Progenitor cell of endocrine pancreas (in vitro differentiated cells): Measurements from ENCODE around the gene NID1. TPM values are rescaled to one million over a fixed set of nuclear protein-coding genes. Genes with fewer than 3 reads are reported as not detected.

Experiments
- DNase-seq: peaks from one replicate; pipeline ENCODE4 v3.0.0; 2021; ENCODE audit warnings: low spot score; ENCODE audit not compliant: unreplicated experiment
- H3K27ac Mint-ChIP-seq: 2 replicates; pipeline ENCODE4 v1.8.0; 2021; ENCODE audit warnings: mild to moderate bottlenecking, moderate library complexity, mixed read lengths
- H3K27me3 Mint-ChIP-seq: 2 replicates; pipeline ENCODE4 v1.8.0; 2021; ENCODE audit warnings: mixed read lengths
- H3K36me3 Mint-ChIP-seq: 2 replicates; pipeline ENCODE4 v1.8.0; 2022; ENCODE audit warnings: mixed read lengths; ENCODE audit not compliant: insufficient read depth
- H3K4me1 Mint-ChIP-seq: 2 replicates; pipeline ENCODE4 v1.8.0; 2021; ENCODE audit warnings: low read depth, mixed read lengths
- H3K4me3 Mint-ChIP-seq: 2 replicates; pipeline ENCODE4 v1.8.0; 2021; ENCODE audit warnings: low read depth, mild to moderate bottlenecking, moderate library complexity, mixed read lengths
- H3K9me3 Mint-ChIP-seq: 2 replicates; pipeline ENCODE4 v1.8.0; 2021; ENCODE audit warnings: low read depth, mixed read lengths
- total RNA-seq: library from RNA; stranded (reverse); gene quantifications from 2 replicates; pipeline ENCODE4 v1.2.1, GENCODE V29; 2021
- TF ChIP-seq, protein P1 (sequence below): fragments of 200-600 bp; sonication (generic); IDR thresholded peaks from one replicate; pipeline ENCODE4 v1.5.0; 2021; ENCODE audit warnings: antibody characterized with exemption, mild to moderate bottlenecking; ENCODE audit not compliant: unreplicated experiment

Gene NID1
- total RNA-seq, 1 donor from 2014 or later = 21.0 TPM

DNA sequence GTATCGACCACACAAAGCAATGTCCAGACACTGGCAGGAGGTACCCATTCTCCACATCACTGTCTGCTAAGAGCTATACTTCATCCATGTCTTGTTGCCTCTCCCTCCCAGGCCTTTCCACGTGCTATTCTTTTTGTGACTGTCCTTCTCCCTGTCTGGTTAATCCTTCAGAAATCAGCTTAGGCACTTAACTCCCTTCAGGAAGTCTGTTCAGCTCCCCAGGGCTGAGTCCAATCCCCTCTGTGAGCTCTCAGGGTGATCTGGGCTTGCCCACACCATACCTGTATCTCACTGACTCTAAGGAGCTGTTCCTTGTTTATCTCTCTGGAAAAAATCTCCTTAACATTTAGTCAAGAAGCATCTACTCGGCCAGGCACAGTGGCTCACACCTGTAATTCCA is 69.4 kb downstream of the NID1 start:
- Mint-ChIP-seq H3K9me3 (peaks cover 3% of the 10 kb centered on the region), H3K27me3 (no peaks in the 10 kb centered on the region), H3K4me3 (no peak overlapping the region), H3K27ac (no peak overlapping the region), H3K36me3 (peaks cover 4% of the 10 kb centered on the region), H3K4me1 (no peaks in the 10 kb centered on the region)
- DNase-seq = no peak
- TF ChIP-seq, protein P1, sequence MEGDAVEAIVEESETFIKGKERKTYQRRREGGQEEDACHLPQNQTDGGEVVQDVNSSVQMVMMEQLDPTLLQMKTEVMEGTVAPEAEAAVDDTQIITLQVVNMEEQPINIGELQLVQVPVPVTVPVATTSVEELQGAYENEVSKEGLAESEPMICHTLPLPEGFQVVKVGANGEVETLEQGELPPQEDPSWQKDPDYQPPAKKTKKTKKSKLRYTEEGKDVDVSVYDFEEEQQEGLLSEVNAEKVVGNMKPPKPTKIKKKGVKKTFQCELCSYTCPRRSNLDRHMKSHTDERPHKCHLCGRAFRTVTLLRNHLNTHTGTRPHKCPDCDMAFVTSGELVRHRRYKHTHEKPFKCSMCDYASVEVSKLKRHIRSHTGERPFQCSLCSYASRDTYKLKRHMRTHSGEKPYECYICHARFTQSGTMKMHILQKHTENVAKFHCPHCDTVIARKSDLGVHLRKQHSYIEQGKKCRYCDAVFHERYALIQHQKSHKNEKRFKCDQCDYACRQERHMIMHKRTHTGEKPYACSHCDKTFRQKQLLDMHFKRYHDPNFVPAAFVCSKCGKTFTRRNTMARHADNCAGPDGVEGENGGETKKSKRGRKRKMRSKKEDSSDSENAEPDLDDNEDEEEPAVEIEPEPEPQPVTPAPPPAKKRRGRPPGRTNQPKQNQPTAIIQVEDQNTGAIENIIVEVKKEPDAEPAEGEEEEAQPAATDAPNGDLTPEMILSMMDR = no peak

DNA sequence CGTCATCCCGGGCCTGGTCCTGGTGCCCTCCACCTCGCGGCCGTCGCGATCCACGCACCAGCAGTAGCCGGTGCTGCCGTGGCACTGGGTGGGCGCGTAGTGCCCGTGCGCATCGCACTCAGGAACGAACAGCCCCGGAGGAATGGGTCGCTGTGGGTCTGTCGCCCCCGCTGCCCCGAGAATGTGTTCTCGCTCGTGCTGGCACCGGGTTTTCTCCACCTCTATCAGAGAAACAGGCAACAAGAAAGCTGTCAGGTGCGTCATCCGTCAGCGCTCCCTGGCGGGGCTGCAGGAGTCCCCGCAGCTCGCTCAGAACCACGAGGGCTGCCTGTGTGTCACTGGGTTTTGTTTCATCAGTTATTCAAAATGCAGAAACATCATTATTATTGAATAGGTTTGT is 71.2 kb downstream of the NID1 start:
- TF ChIP-seq, protein P1 = no peak
- no peaks in the 10 kb centered on the region for H3K27me3 Mint-ChIP-seq
- no peak for DNase-seq
- no peaks in the 10 kb centered on the region for H3K4me1 Mint-ChIP-seq
- H3K27ac Mint-ChIP-seq = no peak overlapping the region
- H3K36me3 Mint-ChIP-seq = peaks cover 17% of the 10 kb centered on the region
- no peak overlapping the region for H3K4me3 Mint-ChIP-seq
- H3K9me3 Mint-ChIP-seq = peaks cover 14% of the 10 kb centered on the region

DNA sequence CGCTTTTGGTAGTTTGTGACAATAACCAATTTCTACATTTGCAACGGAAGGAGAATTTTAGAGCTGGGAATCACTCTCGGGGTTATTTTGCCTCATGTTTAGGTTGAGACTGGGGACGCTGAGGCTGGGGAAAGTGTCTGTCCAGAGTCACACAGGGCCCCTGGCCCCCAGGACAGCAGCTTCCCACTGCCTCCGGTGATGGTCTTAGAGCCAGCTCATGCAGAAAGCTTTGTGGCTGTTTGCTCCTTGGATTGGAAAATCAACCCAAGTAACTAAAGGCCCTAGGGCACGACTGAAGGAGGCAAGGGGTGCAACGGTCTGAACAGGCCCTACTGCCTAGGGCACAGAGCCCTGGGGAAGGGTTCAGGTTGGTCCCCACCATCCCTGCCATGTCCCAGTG is 72.0 kb downstream of the NID1 start:
- peaks cover 25% of the 10 kb centered on the region for H3K36me3 Mint-ChIP-seq
- TF ChIP-seq, protein P1 = no peak
- H3K27ac Mint-ChIP-seq = no peak overlapping the region
- H3K4me3 Mint-ChIP-seq = no peak overlapping the region
- no peaks in the 10 kb centered on the region for H3K27me3 Mint-ChIP-seq
- DNase-seq = no peak
- H3K9me3 Mint-ChIP-seq = peaks cover 22% of the 10 kb centered on the region
- H3K4me1 Mint-ChIP-seq = no peaks in the 10 kb centered on the region

DNA sequence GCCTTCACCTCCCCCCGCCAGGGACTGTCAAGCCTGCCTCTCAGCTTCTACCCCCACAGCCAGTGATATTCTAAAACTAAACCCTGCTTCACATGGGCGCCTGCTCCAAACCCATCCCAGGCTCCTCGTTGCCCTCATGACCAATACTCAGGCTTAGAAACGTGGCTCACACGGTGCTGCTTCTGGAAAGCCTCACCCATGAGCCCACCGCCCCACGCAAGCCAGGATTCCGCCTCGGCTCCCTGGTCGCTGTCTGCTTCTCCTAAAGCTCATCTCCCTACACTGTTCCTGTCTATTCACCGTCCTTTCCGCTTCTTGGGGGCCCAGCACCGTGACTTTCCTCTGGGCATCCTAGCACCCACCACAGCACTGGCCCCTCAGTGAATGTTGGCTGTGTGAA is 72.5 kb downstream of the NID1 start:
- no peak overlapping the region for H3K4me3 Mint-ChIP-seq
- no peaks in the 10 kb centered on the region for H3K27me3 Mint-ChIP-seq
- H3K4me1 Mint-ChIP-seq = no peaks in the 10 kb centered on the region
- peaks cover 27% of the 10 kb centered on the region for H3K9me3 Mint-ChIP-seq
- DNase-seq = no peak
- H3K36me3 Mint-ChIP-seq = peaks cover 30% of the 10 kb centered on the region
- H3K27ac Mint-ChIP-seq = no peak overlapping the region
- TF ChIP-seq, protein P1 = no peak

DNA sequence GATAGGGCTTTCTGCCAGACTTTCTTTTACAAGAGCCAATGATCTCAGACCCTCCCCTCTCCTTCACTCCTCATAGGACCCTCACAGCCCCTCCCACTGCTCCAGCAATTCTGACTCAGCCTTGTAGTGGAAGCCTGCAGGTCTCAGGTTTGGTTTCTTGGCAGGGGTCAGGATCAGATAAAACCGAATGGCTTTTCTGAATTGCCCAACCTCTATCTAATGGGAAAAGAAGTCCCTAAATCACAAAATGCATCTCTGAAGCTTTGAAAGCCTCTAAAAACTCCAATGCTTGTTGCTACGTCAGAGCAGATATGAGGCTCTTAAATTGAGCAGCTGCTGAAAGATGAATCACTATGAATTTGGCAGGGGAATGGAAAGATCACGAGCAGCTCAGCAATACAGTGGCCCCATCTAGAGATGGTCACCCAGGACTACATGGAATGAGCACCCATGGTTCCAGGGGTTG is 74.5 kb downstream of the NID1 start:
- H3K4me1 Mint-ChIP-seq = no peaks in the 10 kb centered on the region
- no peak overlapping the region for H3K27ac Mint-ChIP-seq
- peaks cover 30% of the 10 kb centered on the region for H3K36me3 Mint-ChIP-seq
- DNase-seq = no peak
- no peak overlapping the region for H3K4me3 Mint-ChIP-seq
- TF ChIP-seq, protein P1 = no peak
- H3K27me3 Mint-ChIP-seq = no peaks in the 10 kb centered on the region
- H3K9me3 Mint-ChIP-seq = peaks cover 27% of the 10 kb centered on the region
